ENCODE measurements around the gene TXNDC16.

The TXNDC16 gene

DNA sequence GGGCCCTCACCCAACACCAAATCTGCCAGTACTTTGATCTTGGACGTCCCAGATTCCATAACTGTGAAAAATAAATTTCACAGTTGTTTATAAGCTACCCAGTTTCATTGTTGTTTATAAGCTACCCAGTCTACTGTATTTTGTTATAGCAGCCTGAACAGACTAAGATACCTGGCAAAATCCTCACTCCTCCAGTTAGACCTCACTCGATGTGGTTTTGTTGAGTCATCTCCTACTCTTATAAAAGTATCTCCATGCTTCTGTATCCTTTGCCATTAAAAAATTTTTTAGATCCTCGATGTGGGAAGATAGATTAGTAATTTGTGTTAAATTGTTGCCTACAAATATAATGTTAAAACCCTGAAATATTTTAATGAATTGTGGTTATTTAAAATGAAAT, 16.0 kb downstream of the TXNDC16 start:
- TF ChIP-seq EZH2phosphoT487 (IDR thresholded peaks at IDR 0.05; ENCODE audit: low read length) = no peak
- no peak for TF ChIP-seq CTCF (IDR thresholded peaks at IDR 0.05; ENCODE audit: low read length)
- TF ChIP-seq EZH2 (optimal IDR thresholded peaks at IDR 0.05; ENCODE audit: low read depth, low read length) = no peak
- H3K79me2 ChIP-seq (ENCODE audit: low read length) = no peaks in the 10 kb centered on the region
- H3K9me3 ChIP-seq (replicated peaks; ENCODE audit: insufficient read depth, low read length) = no peaks in the 10 kb centered on the region
- H3K27me3 ChIP-seq (replicated peaks; ENCODE audit: insufficient read depth, low read length) = no peaks in the 10 kb centered on the region
- H2AFZ ChIP-seq (ENCODE audit: low read length) = no peak overlapping the region
- H3K4me1 ChIP-seq (ENCODE audit: low read length) = no peaks in the 10 kb centered on the region
- no peaks in the 10 kb centered on the region for H4K20me1 ChIP-seq (ENCODE audit: insufficient read depth, low read length)
- DNase-seq = no peak
- no peak overlapping the region for H3K4me2 ChIP-seq (ENCODE audit: low read depth, low read length)
- H3K9ac ChIP-seq (ENCODE audit: low read length) = no peak overlapping the region
- H3F3A ChIP-seq (ENCODE audit: insufficient read depth, low read length) = no peaks in the 10 kb centered on the region
- no peaks in the 10 kb centered on the region for H3K36me3 ChIP-seq (replicated peaks; ENCODE audit: insufficient read depth, low read length)
- H3K4me3 ChIP-seq (ENCODE audit: low read length) = no peak overlapping the region
- H3K9me2 ChIP-seq (replicated peaks; ENCODE audit: insufficient read depth, low read length) = no peaks in the 10 kb centered on the region
- H3K27ac ChIP-seq (ENCODE audit: low read length) = no peak overlapping the region

DNA sequence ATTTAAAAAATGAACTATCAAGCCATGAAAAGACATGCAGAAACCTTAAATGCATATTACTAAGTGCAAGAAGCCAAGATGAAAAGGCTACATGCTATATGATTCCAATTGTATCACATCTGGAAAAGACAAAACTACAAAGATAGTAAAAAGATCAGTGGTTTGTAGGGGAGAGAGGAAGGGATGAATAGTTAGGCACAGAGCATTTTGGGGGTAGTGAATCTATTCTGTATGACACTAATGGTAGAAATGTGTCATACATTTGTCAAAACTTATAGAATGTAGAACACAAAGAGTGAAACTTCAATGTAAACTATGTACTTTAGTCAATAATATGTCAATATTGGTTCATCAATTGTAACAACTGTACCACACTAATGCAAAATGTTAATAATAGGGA, 20.8 kb downstream of the TXNDC16 start:
- TF ChIP-seq EZH2 (optimal IDR thresholded peaks at IDR 0.05; ENCODE audit: low read depth, low read length) (no peak), CTCF (IDR thresholded peaks at IDR 0.05; ENCODE audit: low read length) (no peak), EZH2phosphoT487 (IDR thresholded peaks at IDR 0.05; ENCODE audit: low read length) (no peak)
- no peak overlapping the region for H2AFZ ChIP-seq (ENCODE audit: low read length)
- no peaks in the 10 kb centered on the region for H4K20me1 ChIP-seq (ENCODE audit: insufficient read depth, low read length)
- H3K27me3 ChIP-seq (replicated peaks; ENCODE audit: insufficient read depth, low read length) = no peaks in the 10 kb centered on the region
- DNase-seq = no peak
- H3K4me1 ChIP-seq (ENCODE audit: low read length) = no peaks in the 10 kb centered on the region
- no peak overlapping the region for H3K9ac ChIP-seq (ENCODE audit: low read length)
- H3K4me2 ChIP-seq (ENCODE audit: low read depth, low read length) = no peak overlapping the region
- no peak overlapping the region for H3K27ac ChIP-seq (ENCODE audit: low read length)
- no peaks in the 10 kb centered on the region for H3K79me2 ChIP-seq (ENCODE audit: low read length)
- H3K9me2 ChIP-seq (replicated peaks; ENCODE audit: insufficient read depth, low read length) = no peaks in the 10 kb centered on the region
- no peak overlapping the region for H3K4me3 ChIP-seq (ENCODE audit: low read length)
- H3F3A ChIP-seq (ENCODE audit: insufficient read depth, low read length) = no peaks in the 10 kb centered on the region
- no peaks in the 10 kb centered on the region for H3K36me3 ChIP-seq (replicated peaks; ENCODE audit: insufficient read depth, low read length)
- H3K9me3 ChIP-seq (replicated peaks; ENCODE audit: insufficient read depth, low read length) = no peaks in the 10 kb centered on the region

GRCh38 chr14:52527052-52527451, 25.3 kb downstream of the TXNDC16 start:
- Histone ChIP-seq H3K9ac (ENCODE audit: low read length) (no peak overlapping the region), H3K4me1 (ENCODE audit: low read length) (no peaks in the 10 kb centered on the region), H3K27me3 (replicated peaks; ENCODE audit: insufficient read depth, low read length) (no peaks in the 10 kb centered on the region), H3K9me2 (replicated peaks; ENCODE audit: insufficient read depth, low read length) (no peaks in the 10 kb centered on the region), H3K4me3 (ENCODE audit: low read length) (no peak overlapping the region), H3K9me3 (replicated peaks; ENCODE audit: insufficient read depth, low read length) (no peaks in the 10 kb centered on the region), H3K27ac (ENCODE audit: low read length) (no peak overlapping the region), H3K36me3 (replicated peaks; ENCODE audit: insufficient read depth, low read length) (no peaks in the 10 kb centered on the region), H2AFZ (ENCODE audit: low read length) (no peak overlapping the region), H4K20me1 (ENCODE audit: insufficient read depth, low read length) (no peaks in the 10 kb centered on the region), H3F3A (ENCODE audit: insufficient read depth, low read length) (no peaks in the 10 kb centered on the region), H3K4me2 (ENCODE audit: low read depth, low read length) (no peak overlapping the region), H3K79me2 (ENCODE audit: low read length) (no peaks in the 10 kb centered on the region)
- no peak for TF ChIP-seq CTCF (IDR thresholded peaks at IDR 0.05; ENCODE audit: low read length)
- no peak for DNase-seq
